HEK293 (cell line): ENCODE measurements around the gene TRMT10A.

ENCODE experiments used
- CTCF ChIA-PET: fragments of 350-600 bp; formaldehyde crosslinking; extraction: SDS; loops from one replicate; lab custom pipeline; 2021; ENCODE audit warnings: antibody characterized with exemption; lab: Yijun Ruan, JAX
- POLR2A ChIA-PET: fragments of 300-600 bp; formaldehyde crosslinking; extraction: SDS; loops from one replicate; lab custom pipeline; 2020; ENCODE audit warnings: antibody characterized with exemption, inconsistent platforms; lab: Yijun Ruan, JAX
- H3K27ac ChIP-seq: fragments of 200-500 bp; sonication (Bioruptor generic); 2 replicates; pipeline ENCODE4 v1.5.1; 2014; ENCODE audit warnings: low read depth, low read length, control low read depth, inconsistent platforms; ENCODE audit errors: extremely low read depth
- H3K36me3 ChIP-seq, 2 experiments: fragments of 200-500 bp in 1 of 2; sonication (Bioruptor generic) in 1 of 2; 1 replicate in 1 of 2; 2 replicates in 1 of 2; pipeline ENCODE4 v1.5.1; 2014 to 2017; ENCODE audit warnings: inconsistent platforms in 2 of 2, low read length in 2 of 2; ENCODE audit not compliant: control insufficient read depth in 2 of 2, insufficient read depth in 1 of 2
- H3K4me1 ChIP-seq: fragments of 200-500 bp; sonication (Bioruptor generic); 2 replicates; pipeline ENCODE4 v1.5.1; 2014; ENCODE audit warnings: mild to moderate bottlenecking, low read length, inconsistent platforms; ENCODE audit not compliant: control insufficient read depth, insufficient read depth
- H3K4me3 ChIP-seq: 2 replicates; pipeline ENCODE4 v1.5.1; 2011; ENCODE audit warnings: low read depth, mild to moderate bottlenecking, control low read depth, low read length, moderate library complexity
- H3K9me3 ChIP-seq: fragments of 200-500 bp; sonication (Bioruptor generic); 2 replicates; pipeline ENCODE4 v1.5.1; 2014; ENCODE audit warnings: low read depth, low read length, inconsistent platforms; ENCODE audit not compliant: control insufficient read depth, insufficient read depth
- BCL11B ChIP-seq: fragments of 450-650 bp; formaldehyde crosslinking; IDR thresholded peaks from 2 replicates; pipeline ENCODE4 v1.5.1; 2016; ENCODE audit warnings: low read depth, missing biosample characterization, missing genetic modification characterization
- EGR2 ChIP-seq: fragments of 450-650 bp; formaldehyde crosslinking; IDR thresholded peaks from 2 replicates; pipeline ENCODE4 v1.5.1; 2016; ENCODE audit warnings: low read depth, missing biosample characterization, missing genetic modification characterization
- GFI1B ChIP-seq: fragments of 450-650 bp; formaldehyde crosslinking; IDR thresholded peaks from 2 replicates; pipeline ENCODE4 v1.5.1; 2016; ENCODE audit warnings: missing biosample characterization, missing genetic modification characterization
- KLF1 ChIP-seq: fragments of 450-650 bp; formaldehyde crosslinking; IDR thresholded peaks from 2 replicates; pipeline ENCODE4 v1.5.1; 2016; ENCODE audit warnings: missing biosample characterization, missing genetic modification characterization
- KLF16 ChIP-seq: fragments of 450-650 bp; formaldehyde crosslinking; IDR thresholded peaks from 2 replicates; pipeline ENCODE4 v1.5.1; 2017; ENCODE audit warnings: missing biosample characterization, missing genetic modification characterization
- MYNN ChIP-seq: fragments of 450-650 bp; formaldehyde crosslinking; IDR thresholded peaks from 2 replicates; pipeline ENCODE4 v1.5.1; 2016; ENCODE audit warnings: missing biosample characterization, missing genetic modification characterization, borderline replicate concordance
- SCRT2 ChIP-seq: fragments of 450-650 bp; formaldehyde crosslinking; IDR thresholded peaks from 2 replicates; pipeline ENCODE4 v1.5.1; 2016; ENCODE audit warnings: missing biosample characterization, missing genetic modification characterization
- ZBTB10 ChIP-seq: fragments of 450-650 bp; formaldehyde crosslinking; IDR thresholded peaks from 2 replicates; pipeline ENCODE4 v1.5.1; 2016; ENCODE audit warnings: missing biosample characterization, missing genetic modification characterization
- ZBTB48 ChIP-seq: fragments of 450-650 bp; formaldehyde crosslinking; IDR thresholded peaks from 2 replicates; pipeline ENCODE4 v1.5.1; 2016; ENCODE audit warnings: missing biosample characterization, missing genetic modification characterization
- ZNF24 ChIP-seq: fragments of 450-650 bp; formaldehyde crosslinking; IDR thresholded peaks from 2 replicates; pipeline ENCODE4 v1.5.1; 2016; ENCODE audit warnings: missing biosample characterization, missing genetic modification characterization
- ZNF341 ChIP-seq: fragments of 450-650 bp; formaldehyde crosslinking; IDR thresholded peaks from 2 replicates; pipeline ENCODE4; 2016; ENCODE audit warnings: low read depth, missing biosample characterization, missing genetic modification characterization
- ZNF350 ChIP-seq: fragments of 450-650 bp; formaldehyde crosslinking; IDR thresholded peaks from 2 replicates; pipeline ENCODE4 v1.5.0; 2017; ENCODE audit warnings: missing biosample characterization, mild to moderate bottlenecking, missing genetic modification characterization
- ZNF426 ChIP-seq: fragments of 450-650 bp; formaldehyde crosslinking; IDR thresholded peaks from 2 replicates; pipeline ENCODE4 v1.5.1; 2017; ENCODE audit warnings: missing biosample characterization, missing genetic modification characterization, mild to moderate bottlenecking, inconsistent platforms, moderate library complexity
- ZNF48 ChIP-seq: fragments of 450-650 bp; formaldehyde crosslinking; IDR thresholded peaks from 2 replicates; pipeline ENCODE4 v1.5.1; 2016; ENCODE audit warnings: missing biosample characterization, missing genetic modification characterization
- ZNF548 ChIP-seq: fragments of 450-650 bp; formaldehyde crosslinking; IDR thresholded peaks from 2 replicates; pipeline ENCODE4 v1.5.1; 2016; ENCODE audit warnings: missing biosample characterization, missing genetic modification characterization
- ZNF561 ChIP-seq: fragments of 450-650 bp; IDR thresholded peaks from 2 replicates; pipeline ENCODE4 v1.5.1; 2018; ENCODE audit warnings: missing biosample characterization, missing genetic modification characterization, borderline replicate concordance
- ZNF585B ChIP-seq: fragments of 450-650 bp; formaldehyde crosslinking; IDR thresholded peaks from 2 replicates; pipeline ENCODE4 v1.5.1; 2016; ENCODE audit warnings: missing biosample characterization, missing genetic modification characterization
- ZNF596 ChIP-seq: fragments of 450-650 bp; IDR thresholded peaks from 2 replicates; pipeline ENCODE4 v1.5.0; 2018; ENCODE audit warnings: missing biosample characterization, mild to moderate bottlenecking, missing genetic modification characterization, moderate library complexity
- ZNF624 ChIP-seq: fragments of 450-650 bp; formaldehyde crosslinking; IDR thresholded peaks from 2 replicates; pipeline ENCODE4 v1.5.1; 2017; ENCODE audit warnings: missing biosample characterization, missing genetic modification characterization
- ZNF704 ChIP-seq: fragments of 450-650 bp; formaldehyde crosslinking; IDR thresholded peaks from 2 replicates; pipeline ENCODE4 v1.5.1; 2016; ENCODE audit warnings: missing biosample characterization, missing genetic modification characterization
- ZNF792 ChIP-seq: fragments of 450-650 bp; formaldehyde crosslinking; IDR thresholded peaks from 2 replicates; pipeline ENCODE4 v1.5.1; 2016; ENCODE audit warnings: missing biosample characterization, missing genetic modification characterization
- ZNF843 ChIP-seq: fragments of 450-650 bp; formaldehyde crosslinking; IDR thresholded peaks from 2 replicates; pipeline ENCODE4 v1.5.1; 2016; ENCODE audit warnings: missing biosample characterization, missing genetic modification characterization
- TF ChIP-seq, protein P1 (sequence below): fragments of 450-650 bp; formaldehyde crosslinking; IDR thresholded peaks from 2 replicates; pipeline ENCODE4 v1.5.1; 2016; ENCODE audit warnings: missing biosample characterization, missing genetic modification characterization

The TRMT10A gene

DNA sequence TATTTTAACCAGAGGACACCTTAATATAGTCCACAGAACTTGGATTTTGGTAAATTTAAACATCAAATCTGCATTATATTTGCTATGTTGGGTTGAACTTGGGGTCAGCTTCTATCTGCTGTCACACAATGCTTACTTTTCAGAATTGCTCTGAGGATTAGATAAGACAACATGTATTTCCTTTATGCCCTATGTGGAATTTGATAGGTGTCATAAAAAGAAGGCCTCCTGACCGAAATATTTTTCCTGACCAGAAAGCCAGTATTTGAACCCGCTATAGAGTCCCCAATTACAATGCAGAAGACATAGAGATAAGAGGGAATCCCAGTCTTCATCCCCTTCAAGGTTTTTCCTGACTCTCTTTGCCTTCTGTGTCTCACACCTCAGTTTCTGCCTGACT lies 14.9 kb upstream of the TRMT10A start:
- Histone ChIP-seq H3K9me3 (no peaks in the 10 kb centered on the region), H3K4me3 (no peak overlapping the region), H3K4me1 (no peaks in the 10 kb centered on the region), H3K27ac (no peak overlapping the region), H3K36me3 (no peaks in the 10 kb centered on the region)
- CTCF ChIA-PET = interaction anchor here (0.5 to 0.6 kb wide), 2 partner anchors 8 to 13 kb away, joined by 4 to 5 read pairs; no protein-coding TSS in a partner anchor
- TF ChIP-seq ZNF596 (no peak), ZNF341 (no peak), ZNF704 (no peak), ZNF426 (no peak), ZNF24 (tag by site-specific recombination) (no peak), ZNF48 (no peak), ZNF350 (tag by site-specific recombination) (no peak), ZNF585B (tag by site-specific recombination) (no peak), ZBTB10 (no peak), GFI1B (tag by site-specific recombination) (no peak), BCL11B (no peak), ZNF792 (tag by site-specific recombination) (no peak), SCRT2 (no peak), ZNF561 (tag by site-specific recombination) (no peak), KLF1 (tag by site-specific recombination) (no peak), KLF16 (no peak), ZBTB48 (tag by site-specific recombination) (no peak), ZNF548 (tag by site-specific recombination) (no peak), EGR2 (tag by site-specific recombination) (no peak), ZNF624 (tag by site-specific recombination) (no peak)
- POLR2A ChIA-PET = no interaction called here

DNA sequence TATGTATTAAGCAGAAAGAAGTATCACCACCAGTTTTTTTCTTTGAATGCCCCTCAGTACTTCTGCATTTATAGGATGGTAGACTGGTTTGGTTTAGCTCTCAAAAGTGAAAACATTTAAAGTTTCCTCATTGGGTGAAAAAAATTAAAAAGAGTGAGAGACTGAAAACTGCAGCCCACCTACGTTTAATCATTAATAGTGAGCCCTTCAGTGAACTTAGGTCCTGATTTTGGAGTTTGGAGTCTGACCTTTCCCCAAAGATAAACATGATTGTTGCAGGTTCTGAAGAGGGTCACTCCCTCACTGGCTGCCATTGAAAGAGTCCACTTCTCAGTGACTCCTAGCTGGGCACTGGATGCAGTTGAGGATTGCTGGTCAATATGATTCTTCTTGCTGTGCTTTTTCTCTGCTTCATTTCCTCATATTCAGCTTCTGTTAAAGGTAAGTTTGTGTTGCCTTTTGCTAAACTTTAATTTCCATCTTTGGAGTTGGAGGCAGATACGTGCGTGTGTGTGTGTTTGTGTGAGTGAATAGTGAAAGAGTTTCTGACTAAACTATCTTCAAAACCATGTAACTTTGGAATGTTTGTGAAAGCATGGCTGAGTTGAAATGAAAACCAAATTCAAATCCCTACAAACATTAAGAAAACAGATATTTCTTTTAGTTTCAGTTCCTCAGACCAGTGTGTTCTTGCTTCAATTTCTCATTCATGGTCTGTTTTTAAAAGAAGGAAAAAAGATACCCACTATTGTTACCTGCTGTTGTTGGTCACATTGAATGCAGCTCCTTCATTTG lies 10.9 kb upstream of the TRMT10A start, which contains the start of gene MTTP:
MTTP (plus strand) TSS at position 295 of the 795 bp plus-strand sequence; CDS start at position 381, 86 bp downstream.
- H3K36me3 ChIP-seq = no peaks in the 10 kb centered on the region
- no peak within 1 kb of the TSS for H3K4me3 ChIP-seq
- H3K4me1 ChIP-seq = no peaks in the 10 kb centered on the region
- POLR2A ChIA-PET = no interaction called here
- no peak for TF ChIP-seq ZNF843 (tag by site-specific recombination)
- TF ChIP-seq, protein P1, sequence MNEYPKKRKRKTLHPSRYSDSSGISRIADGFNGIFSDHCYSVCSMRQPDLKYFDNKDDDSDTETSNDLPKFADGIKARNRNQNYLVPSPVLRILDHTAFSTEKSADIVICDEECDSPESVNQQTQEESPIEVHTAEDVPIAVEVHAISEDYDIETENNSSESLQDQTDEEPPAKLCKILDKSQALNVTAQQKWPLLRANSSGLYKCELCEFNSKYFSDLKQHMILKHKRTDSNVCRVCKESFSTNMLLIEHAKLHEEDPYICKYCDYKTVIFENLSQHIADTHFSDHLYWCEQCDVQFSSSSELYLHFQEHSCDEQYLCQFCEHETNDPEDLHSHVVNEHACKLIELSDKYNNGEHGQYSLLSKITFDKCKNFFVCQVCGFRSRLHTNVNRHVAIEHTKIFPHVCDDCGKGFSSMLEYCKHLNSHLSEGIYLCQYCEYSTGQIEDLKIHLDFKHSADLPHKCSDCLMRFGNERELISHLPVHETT (tag by site-specific recombination) = no peak
- no peak for TF ChIP-seq MYNN
- H3K27ac ChIP-seq = no peak within 1 kb of the TSS
- CTCF ChIA-PET = interaction anchor here (0.7 kb wide), 1 partner anchor 233 kb away, joined by 3 read pairs; no protein-coding TSS in a partner anchor
- H3K9me3 ChIP-seq = no peaks in the 10 kb centered on the region
